Left lobe of liver (tissue), 2 donors: Measurements from ENCODE around the gene CIB2. TPM values are rescaled to one million over a fixed set of nuclear protein-coding genes. Genes with fewer than 3 reads are reported as not detected.

Experiments used
- ATAC-seq: fragments of 200-7000 bp; cut with Tn5 transposase; one replicate; pipeline ENCODE4 v1.9.1; 2020; ENCODE audit warnings: mild to moderate bottlenecking, moderate library complexity
- DNase-seq: peaks from one replicate; pipeline ENCODE4 v3.0.0-alpha.2; 2020; ENCODE audit warnings: low spot score
- total RNA-seq: library from RNA; stranded (reverse); gene quantifications from one replicate; pipeline ENCODE4 v1.2.1, GENCODE V29; 2021
- donor health status: DM: no; HTN: no; CAD: no; lungs with moderate emphysema.
- donor health status: DM: no; HTN: yes; CAD: no.

CIB2 gene
- total RNA-seq, 1 donor from 2014 or later: 0.20 TPM

DNA sequence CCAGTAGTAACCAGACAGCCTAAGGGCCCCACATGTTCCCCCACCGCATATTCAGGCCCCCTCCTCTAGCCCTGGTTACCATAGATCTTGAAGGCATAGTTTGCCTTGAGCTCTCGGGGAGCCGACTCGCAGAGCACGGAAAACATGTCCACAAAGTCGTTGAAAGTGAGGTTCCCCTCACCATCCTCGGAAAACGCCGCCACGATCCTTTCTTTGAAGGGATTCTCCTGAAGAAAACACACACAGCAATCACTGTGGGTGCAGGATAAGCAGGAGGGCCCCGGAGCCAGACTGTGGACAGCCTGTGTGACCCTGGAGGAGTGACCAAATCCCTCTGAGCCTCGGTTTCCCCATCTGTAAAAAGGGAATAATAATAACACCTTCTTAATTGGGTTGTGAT lies 22.1 kb downstream of the CIB2 start:
- DNase-seq (no peak), ATAC-seq (no peak)

DNA sequence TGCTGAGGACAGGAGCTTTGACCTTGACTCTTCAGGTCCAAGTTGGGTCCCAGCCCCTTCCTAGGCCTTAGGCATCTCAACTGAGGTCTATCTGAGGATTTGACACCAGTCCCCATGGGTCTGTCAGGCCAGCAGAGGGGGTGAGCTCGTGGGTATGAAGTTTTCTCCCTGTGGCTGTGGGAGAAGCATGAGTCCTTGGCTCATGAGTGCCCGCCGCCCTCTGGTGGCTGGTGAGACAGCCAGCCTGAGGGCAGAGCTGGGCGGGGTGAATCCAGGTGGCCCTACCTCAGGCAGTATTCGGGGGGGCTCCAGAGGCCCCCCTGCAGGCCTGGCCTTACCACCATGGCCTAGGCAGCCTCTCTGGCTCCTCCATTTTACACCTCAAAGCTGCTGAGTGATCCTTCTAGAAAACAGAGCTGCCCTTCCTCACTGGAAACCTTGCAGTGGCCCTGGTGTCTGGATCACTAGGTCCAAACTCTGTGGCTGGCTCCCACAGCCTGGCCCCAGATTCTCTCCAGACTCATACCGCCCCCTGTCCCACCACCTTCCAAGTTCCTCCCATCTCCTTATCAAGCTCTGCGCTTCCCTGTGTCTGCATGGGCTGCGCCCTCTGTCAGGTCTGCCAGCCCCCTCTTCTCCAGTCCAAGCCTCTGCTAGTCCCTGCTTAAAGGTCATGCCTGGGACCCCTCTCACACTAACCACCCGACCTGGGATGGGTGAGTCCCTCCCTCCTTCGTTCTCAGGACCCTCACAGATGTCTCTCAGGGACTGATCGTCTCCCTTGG lies 22.8 kb downstream of the CIB2 start:
- DNase-seq (peak; percentile 84), ATAC-seq (peak; percentile 96)

DNA sequence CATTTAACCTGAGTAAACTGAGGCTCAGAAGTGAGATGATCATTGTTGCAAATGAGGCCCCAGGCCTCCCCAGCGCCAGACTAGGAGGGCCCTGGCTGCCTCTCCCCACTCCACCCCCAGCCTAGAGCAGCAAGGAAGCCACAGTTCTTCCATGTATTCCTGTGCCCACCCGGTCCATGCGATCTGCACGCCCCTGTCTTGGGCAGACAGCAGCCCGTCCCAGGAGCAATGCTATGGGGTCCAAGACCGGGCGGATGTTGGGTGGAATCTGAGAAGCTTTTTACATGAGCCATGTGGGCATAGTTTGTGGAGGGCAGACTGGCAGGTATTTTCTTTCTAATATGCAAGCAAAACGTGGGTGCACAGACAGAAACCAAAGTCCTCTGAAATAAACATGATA lies 23.8 kb downstream of the CIB2 start:
- no peak for ATAC-seq
- no peak for DNase-seq

DNA sequence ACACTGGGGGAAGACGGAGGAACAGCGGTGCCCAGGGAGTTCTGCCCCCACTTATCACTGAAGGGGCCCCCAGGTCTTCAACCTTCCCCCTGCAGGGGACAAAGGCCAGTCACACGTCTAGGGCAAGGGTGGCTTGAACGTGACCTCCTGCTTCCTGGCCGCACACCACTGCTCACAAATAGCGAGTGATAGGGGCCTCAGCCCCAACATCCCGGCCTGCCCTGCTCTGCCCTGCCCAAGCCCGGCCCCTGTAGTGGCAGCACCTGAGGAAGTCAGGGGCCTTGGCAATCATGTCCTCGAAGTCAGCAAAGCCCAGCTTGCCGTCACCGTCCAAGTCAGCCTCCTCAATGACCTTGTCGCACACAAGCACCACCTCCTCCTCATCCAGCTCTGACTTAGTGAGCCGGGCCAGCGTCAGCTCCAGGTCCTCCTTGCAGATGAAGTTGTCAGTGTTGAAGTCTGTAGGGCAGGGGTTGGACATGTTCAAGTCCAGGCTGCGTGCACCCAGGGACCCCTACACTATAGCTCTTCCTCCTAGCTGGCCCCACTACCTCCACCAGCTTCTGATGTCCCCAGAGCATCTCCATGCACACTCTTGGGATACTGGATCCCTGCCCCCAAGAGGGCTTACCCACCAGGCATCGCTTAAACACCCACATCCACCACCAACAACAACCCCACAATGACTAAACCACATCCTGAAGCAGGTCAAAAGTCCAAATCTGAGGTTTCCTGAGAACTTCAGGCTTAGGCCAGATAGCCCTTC lies 25.6 kb downstream of the CIB2 start:
- DNase-seq: no peak

DNA sequence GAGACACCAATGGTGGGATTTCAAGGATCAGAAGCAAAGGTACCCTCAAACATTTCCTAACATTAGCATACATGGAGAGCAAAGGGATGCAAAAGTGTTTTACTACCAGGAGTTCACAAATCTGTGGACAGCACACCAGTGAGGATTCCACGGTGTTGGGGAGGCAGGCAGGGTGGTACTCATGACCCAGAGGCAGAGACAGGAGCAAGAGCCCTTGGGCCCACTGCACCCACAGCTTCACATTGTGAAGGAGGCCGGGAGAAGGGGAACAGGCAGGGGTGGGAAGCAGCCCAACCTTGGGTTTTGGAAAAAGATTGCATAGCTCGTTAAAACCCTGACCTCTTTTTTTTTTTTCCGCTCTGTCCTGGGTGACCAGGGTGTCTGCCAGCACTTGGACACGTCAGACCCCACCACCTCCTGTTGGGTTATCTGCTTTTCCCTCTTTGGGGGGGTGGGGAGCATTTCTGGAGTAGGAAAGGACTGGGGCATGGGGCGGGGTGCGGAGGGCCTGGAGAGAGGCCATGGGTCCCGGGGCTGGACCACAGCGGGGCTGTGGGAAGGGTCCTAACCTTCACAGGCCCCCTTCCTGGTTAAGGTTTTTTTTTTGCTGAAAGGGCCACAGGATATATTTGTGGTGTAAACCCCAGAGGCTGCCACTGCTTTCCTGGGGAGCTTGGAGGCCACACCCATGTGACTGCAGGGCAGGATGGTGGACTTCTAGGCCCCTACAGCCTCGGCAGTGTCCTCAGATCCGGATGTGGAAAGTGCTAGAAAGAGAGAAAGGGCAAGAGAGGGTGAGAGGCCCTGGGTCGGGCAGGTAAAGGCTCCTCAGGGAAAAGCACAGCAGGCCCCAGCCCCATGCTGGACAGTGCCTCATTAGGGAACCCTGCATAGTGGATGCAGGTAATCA lies 26.4 kb downstream of the CIB2 start:
- no peak for DNase-seq
- ATAC-seq: no peak

More for the DNA sequence above, 25.6 kb downstream of the CIB2 start:
- ATAC-seq: no peak

DNA sequence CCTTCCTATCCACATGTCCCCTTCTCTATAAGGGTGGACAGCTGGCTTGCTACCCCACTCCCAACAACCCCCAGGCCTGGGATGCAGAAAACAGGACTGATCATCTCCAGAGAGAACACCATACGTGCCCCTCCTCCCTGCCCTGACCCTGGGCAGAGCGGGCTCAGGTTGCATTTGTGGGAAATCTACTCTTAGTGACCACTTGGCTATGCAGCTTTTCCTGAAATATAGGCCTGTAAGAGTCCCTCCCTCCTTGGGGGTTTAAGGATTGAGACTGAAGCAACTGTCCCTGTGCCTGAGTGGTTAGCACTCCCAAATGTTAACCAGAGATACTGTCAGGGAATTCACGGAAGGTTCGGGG lies 27.1 kb downstream of the CIB2 start:
- DNase-seq (no peak), ATAC-seq (no peak)

DNA sequence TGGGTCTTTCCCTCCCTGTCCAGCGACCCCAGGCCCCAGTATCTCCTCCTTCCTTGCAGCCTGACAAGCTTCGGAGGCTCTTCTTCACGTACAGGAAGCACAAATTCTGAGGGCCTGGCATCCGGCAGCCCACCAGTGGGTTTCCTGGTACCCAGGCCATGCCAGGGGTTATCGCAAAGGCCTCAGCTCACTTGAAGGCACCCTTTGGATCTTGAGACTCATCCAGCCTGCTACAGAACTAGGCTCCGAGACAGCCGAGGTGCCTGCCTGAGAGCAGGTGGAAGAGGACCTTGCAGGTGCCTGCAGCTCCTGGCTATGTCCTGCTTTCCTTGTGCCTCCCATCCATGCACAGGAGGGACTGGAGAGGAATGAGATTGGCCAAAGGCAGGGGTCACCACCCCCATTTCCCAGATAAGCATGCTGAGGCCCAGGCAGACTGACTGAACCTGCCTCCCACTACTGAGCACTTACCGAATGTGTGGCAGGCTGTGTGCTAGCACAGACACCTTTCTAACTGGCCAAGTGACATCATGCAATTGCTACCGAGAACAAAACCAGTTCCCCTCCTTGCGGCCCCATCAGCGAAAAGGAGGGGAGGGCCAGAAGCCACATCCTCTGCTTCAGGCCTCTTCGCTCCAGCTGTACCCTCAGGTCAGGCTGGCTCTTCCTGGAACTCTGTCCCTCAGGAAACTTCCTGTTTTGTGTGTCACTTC lies 27.7 kb downstream of the CIB2 start:
- DNase-seq (no peak), ATAC-seq (no peak)

DNA sequence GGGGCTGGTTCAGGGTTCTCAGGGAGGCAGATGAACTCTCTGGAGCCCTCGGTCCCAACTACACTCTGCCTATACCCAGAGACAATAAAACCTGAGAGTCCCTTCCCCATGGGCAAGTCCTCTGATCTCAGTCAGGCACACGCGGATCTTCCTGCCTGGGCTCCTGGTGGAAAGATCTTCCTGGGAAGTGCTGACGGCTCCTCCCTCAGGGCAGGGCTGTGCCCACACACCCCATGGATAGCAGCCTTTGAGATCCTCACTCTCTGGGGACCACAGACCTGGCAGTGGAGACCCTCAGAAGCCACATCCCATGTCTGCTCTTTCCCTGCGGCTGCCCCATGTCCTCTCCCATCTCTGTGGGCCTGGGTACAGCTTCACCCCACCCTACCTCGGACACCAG lies 28.5 kb downstream of the CIB2 start:
- DNase-seq (no peak), ATAC-seq (no peak)

DNA sequence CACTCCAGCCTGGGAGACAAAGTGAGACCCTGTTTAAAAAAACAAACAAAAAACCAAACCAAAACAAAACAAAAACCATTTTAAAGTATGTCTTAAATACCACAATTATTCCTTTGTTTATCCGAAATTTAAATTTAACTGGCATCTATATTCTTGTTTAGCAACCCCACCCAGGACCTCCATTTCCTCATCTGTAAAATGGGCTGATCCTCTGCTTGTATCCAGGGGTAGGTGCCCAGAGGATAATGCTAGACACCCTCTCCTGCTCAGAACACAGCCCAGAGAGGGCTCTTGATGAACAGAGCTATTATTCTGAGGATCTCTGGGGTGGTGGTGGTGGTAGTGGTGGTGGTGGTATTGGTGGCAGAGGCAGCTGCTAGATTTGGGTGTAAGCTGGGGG lies 29.0 kb downstream of the CIB2 start:
- ATAC-seq (no peak), DNase-seq (no peak)

DNA sequence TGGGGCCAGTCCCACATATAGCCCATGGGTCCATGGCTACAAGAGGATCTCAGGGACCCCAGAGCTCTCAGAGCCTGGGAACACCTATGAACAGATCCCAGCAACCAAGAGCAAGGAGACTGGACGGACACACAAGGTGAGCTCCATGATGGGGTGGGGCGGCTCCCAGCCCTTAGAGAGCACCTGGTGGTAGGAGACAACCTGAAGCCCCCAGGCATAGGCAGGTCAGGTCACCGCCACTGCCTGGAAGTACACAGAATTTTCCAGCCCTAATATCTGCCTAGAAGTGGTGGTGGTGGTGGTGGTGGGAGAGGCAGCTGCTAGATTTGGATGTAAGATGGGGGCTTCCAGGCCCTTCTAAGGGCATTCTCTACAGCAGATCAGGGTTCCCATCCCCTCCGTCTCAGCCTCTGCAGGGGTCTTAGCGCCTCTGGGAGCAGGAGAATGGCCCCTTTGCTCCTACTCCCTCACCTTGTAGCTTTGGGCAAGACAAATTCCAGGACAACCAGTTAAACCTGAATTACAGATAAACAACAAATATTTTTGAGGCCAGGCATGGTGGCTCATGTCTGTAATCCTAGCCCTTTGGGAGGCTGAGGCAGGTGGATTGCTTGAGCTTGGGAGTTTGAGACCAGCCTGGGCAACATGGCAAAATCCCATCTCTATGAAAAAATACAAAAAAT lies 29.7 kb downstream of the CIB2 start:
- ATAC-seq: no peak
- no peak for DNase-seq

DNA sequence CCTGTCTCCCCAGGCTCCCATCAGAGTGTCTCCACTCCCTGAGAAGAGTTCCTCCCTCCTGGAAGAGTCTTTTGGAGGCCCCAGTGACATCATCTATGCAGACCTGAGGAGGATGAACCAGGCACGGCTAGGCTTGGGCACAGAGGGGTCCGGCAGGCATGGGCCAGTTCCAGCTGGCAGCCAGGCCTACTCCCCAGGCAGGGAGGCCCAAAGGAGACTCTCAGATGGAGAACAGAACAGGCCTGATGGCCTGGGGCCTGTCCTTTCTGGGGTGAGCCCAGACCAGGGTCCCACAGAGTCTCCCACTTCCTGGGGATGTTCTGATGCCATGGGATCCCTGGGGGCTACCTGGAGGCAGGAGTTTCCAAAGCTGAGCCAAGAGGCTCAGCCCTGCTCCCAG lies 30.4 kb downstream of the CIB2 start:
- no peak for ATAC-seq
- DNase-seq: no peak

DNA sequence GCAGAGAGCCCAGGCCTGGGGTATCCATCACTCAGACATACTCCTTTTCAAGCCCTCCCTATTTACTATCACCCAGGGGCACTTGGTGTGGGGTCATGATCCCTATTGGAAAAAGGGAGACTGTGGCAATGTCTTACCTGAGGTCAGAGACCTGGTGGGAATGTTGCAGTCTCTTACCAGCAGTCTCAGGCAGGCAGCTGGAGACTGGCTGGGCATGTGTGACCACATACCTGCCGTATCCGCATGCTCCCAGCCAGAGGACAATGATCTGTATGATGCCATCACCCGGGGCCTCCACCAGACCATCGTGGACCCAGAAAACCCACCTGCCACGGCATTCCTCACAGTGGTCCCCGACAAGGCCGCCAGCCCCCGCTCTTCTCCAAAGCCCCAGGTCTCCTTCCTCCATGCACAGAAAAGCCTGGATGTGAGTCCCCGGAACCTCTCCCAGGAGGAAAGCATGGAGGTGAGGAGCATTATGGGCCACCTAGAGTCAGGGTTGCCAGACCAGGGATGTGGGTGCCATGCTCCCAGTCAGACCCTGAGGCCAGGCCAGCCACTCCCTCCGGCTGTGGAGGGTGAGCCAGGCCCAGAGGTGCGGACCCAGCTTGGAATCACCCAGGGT lies 33.0 kb downstream of the CIB2 start:
- DNase-seq (peak; percentile 29), ATAC-seq (no peak)

DNA sequence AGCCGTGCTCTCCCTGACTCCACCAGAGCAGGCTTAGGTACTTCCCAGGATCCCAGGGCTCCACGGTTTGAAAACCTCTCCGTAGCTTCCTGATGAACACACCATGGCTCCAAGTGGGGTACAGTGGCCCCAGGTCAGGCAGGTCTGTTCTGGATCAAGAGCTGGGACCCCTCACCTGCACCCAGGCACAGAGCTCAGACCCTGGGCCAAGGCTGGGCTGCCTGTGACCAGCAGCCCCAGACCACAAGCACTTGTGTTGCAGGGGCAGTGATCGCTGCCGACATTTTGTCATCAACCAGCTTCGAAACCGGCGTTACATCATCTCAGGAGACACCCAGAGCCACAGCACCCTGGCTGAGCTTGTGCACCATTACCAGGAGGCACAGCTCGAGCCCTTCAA lies 33.6 kb downstream of the CIB2 start:
- no peak for ATAC-seq
- peak; percentile 33 for DNase-seq

DNA sequence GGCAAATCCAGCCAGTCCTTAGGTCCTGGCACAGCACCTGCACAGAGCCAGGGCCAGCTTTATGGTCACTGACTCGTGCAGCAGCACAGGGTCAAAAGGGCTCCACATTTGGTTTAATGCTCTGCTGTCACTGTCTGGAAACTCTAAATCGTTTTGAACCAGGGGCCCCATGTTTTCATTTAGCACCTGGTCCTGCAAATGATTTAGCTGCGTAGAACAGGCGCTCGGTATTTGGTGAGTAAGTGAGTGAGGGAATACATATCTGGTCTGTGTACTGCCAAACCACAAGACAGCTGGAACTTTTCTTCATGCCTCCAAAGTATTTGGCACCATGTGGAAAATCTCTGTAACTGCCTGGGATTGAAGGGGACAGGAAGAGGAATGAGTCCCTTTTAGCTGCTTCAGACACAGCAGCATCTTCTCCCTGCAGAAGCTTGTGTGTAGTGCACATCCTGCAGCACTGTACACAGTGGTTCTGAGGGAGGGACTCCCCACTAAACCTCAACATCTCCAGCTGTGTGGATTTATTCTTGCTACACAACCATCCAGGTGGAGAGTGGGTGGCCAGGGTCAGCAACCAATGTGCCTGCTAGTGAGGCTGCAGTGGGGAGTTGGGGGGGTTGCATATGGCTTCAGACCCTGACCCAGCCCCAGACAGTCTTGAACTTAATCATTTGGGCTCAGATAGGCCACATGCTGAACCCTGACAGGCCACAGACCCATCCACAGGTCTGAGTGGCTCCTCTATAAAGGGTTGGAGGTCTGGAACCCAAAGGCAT lies 37.8 kb downstream of the CIB2 start:
- peak; percentile 46 for ATAC-seq
- DNase-seq: peak; percentile 33

DNA sequence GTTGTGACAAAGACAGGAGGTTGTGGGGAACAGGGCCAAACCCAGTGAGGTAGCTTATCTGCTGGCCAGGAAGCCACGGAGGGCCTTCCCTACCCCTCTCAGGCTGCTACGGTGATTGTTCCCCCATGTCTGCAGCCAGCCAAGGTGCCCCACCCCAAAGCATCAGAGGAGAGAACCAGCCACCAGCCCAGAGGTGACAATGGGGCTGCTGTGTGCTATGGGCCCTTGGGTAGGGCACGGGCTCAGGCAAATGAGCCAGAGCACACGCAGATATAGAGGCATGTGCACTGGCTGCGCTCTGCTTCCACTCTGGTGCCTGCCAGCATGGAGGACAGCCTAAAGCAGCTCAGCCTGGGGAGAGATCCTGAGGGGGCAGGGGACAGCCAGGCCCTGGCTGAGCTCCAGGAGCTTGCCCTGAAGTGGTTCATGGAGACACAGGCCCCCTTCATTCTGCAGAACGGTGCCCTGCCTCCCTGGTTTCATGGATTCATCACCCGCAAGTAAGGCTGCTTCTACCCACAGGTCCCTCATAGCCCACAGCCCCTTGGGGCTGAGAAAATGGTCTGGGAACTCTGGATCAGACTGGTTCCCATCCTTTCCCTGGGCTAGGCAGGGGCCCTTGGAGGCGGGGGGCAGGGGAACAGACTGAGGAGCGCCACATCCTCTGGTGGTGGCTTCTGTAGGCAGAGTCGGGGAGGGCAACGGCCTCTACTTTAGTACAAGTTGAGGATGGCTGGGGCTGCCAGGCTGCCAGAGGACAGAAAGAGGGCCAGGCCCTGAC lies 38.8 kb downstream of the CIB2 start, which contains the start of gene SH2D7:
Gene SH2D7 (plus strand): TSS at position 301 of the 781 bp plus-strand sequence. CDS start 24 bp downstream, at position 325.
- no peak for ATAC-seq

DNA sequence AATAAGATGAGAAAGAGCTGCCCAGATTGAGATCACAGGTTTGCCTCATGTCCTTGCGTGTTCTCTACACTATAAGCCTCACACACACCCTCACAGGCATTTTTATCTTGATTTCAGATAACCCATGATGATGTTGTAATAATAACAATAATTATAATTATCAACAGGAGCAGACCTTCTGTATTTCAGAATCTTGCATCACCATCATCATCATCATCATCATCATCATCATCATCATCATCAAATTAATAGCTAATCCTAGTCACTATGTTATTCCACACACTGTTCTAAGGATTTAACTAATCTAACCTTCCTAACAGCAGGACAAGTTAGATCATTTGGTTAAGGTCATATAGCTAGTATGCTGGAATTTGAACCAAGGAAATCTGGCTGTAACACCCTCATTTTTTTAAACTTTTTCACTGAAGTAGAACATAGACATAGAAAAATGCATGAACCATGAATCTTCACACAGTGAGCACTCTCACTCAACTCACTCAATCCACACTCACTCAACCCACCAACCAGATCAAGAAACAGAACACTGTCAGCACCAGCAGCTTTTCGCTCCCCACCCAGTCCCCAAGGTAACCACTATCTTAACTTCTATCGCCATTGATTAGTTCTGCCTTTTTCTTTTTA lies 40.7 kb downstream of the CIB2 start:
- DNase-seq (no peak), ATAC-seq (no peak)

More for the DNA sequence above, 38.8 kb downstream of the CIB2 start, which contains the start of gene SH2D7:
- peak; percentile 43 for DNase-seq

DNA sequence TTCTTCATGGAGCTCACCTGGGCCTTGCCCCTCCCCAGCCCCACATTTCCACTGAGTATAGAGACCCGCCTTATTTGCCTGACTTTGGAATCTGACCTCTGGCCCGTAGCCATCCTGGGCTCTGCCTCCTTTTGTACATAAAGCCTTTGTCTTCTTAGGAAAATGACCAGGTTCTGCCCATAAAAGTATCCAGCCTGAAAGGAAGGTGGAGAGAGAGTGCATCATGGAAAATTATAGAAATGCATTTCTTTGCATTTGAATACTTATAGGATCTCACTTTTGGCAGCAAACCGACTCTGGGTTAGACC lies 42.5 kb downstream of the CIB2 start:
- DNase-seq (peak; percentile 74), ATAC-seq (peak; percentile 80)
